ENCODE data around the gene TUBB4B.

The TUBB4B gene

DNA sequence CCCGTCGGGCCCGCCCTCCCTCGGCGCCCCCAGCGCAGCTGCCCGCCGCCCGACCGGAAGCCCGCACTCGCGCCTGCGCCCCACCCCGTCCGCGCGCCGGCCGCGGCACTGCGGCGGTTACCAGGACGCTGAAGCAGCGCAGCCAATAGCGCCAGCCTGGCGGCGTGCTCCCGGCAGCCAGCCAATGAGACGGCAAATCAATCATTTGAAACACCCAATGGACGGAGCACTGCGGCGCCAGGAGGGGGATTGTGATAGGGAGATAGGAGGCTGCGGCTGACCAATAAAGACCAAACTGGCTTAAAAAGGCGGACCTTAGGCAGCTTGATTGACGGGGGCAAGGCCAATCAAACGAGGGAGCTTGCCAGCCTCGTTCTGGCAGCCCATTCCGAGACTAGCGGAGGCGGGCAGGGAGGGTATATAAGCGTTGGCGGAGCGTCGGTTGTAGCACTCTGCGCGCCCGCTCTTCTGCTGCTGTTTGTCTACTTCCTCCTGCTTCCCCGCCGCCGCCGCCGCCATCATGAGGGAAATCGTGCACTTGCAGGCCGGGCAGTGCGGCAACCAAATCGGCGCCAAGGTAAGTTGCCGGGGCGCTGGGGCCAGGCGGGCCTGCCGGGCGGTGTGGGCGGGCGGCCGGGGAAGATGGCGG lies at the start of gene TUBB4B:
Gene TUBB4B, plus strand, starts transcription at position 447 of the 649 bp plus-strand sequence. Its CDS starts 74 bp downstream, at position 521.
- peak; percentile 97 for DNase-seq (ENCODE audit: low read depth)

GRCh38 chr9:137191691-137192447 lies 49.2 kb upstream of the TUBB4B start:
- DNase-seq (ENCODE audit: low read depth), result no peak

DNA sequence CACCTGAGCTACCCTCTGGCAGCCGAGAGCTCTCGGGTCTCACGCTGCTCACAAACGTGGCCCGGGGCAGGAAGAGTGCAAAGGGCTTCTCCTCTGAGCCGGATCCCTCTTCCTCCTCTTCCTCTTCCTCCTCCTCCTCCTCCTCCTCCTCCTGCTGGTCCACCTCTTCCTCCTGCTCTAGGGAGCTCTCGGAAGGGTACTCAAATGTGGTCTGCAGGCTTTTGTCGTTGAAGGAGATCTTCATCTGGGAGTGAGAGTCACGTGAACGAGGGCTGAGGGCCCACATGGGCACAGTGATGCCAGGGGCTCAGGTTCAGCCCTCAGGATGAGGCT lies 48.7 kb upstream of the TUBB4B start:
- DNase-seq (ENCODE audit: low read depth), result no peak

DNA sequence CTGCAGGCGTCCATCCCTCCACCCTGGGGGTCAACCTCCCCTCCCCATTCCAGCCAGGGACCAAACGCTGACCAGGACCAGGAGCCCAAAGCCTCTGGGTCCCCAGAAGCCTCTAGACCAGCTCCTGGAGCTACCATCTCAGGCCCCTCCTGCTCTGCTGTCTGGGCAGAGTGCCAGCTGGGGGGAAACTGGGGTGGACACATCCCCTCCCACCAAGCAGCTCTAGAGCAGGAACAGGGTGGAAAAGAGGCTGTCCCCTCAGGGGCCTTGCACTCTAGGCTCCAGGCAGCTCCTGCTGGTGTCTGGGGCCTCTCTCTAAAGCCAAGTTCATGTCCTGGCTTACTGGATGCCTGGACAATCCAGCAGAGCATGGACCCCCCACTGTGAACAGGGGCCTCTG lies 48.2 kb upstream of the TUBB4B start:
- DNase-seq (ENCODE audit: low read depth), result no peak

GRCh38 chr9:137193771-137194170 lies 47.3 kb upstream of the TUBB4B start:
- DNase-seq (ENCODE audit: low read depth), result no peak

GRCh38 chr9:137194388-137194787 lies 46.7 kb upstream of the TUBB4B start:
- no peak for DNase-seq (ENCODE audit: low read depth)

DNA sequence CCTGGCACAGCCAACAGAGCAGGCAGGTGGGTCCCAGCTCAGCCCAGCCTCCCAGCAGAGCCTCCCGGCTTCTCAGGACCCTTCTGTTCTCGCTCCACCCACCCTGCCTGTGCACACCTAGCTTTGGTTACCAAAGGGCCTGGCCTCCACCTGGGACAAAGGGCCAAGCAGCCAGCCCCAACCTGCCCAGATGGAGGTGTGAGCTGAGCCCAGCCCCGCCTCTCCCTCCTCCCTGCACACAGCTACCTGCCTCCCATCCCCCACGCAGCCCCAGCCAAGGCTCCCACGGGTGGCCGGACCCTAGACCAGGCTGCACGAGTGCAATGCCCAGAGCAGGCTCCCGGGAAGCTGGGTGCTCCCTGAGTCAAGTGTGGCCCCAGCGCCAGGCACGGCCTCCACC lies 46.2 kb upstream of the TUBB4B start:
- no peak for DNase-seq (ENCODE audit: low read depth)

- no peak for DNase-seq (ENCODE audit: low read depth)
These were observed 45.4 kb upstream of the TUBB4B start for GRCh38 chr9:137195525-137196220.

DNA sequence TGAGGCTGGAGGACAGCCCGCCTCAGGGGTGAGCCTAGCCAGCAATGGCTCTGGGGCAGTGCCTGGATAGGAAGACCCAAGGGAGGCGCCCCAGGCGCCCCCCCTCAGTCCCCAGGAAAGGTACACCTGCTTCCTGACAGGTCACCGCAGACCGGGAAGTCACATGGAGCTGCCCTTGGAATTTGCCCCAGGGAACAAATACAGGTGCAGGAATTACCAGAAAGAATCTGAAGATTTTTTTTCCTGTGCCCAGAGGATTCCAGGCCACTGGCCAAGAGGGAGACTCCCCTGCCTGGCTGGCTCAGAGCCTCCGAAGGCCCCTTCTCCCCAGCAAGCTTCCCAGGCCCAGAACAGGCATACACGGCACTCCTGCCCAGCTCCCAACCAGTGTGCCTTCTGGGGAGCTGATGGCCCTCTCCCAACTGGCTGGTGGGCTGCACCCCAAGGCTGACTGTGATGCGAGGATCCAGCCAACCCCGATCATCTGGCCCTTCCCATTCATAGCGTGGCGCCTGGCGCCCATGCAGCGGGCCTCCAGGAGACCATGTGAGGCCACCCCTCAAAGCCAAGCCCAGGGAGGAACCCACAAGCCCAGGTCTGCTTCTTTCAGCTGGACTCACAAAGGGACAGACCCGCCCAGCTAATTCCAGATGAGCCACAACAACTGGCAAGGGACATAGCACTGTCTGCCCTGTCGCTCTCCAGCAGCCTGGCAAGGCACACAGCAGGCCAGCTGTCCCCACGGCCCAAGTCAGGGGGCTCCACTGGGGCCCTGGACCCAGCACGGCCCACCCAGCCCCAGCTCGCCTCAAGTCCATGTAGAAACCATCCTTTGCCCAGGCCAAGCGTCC lies 42.8 kb upstream of the TUBB4B start:
- DNase-seq (ENCODE audit: low read depth), result no peak

DNA sequence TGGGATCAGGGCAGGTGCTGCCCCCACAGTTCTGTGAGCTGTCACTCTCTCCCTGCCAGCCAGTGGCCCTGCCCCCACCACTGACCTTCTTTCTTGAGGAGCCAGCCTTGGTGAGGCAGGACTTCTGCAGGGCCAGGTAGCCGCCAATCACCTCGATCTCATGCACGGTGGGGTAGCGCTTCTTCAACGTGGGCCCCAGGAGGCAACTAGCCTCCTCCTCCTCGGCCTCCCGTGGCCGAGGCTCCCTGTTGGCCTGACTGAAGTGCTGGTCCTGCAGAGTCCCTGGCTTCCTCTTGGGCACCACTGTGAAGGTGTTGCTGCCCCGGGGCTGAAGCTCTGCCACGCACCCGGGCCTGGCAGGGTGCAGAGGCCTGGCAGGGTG lies 42.2 kb upstream of the TUBB4B start:
- DNase-seq (ENCODE audit: low read depth), result no peak

GRCh38 chr9:137199411-137200121 lies 41.5 kb upstream of the TUBB4B start:
- no peak for DNase-seq (ENCODE audit: low read depth)

DNA sequence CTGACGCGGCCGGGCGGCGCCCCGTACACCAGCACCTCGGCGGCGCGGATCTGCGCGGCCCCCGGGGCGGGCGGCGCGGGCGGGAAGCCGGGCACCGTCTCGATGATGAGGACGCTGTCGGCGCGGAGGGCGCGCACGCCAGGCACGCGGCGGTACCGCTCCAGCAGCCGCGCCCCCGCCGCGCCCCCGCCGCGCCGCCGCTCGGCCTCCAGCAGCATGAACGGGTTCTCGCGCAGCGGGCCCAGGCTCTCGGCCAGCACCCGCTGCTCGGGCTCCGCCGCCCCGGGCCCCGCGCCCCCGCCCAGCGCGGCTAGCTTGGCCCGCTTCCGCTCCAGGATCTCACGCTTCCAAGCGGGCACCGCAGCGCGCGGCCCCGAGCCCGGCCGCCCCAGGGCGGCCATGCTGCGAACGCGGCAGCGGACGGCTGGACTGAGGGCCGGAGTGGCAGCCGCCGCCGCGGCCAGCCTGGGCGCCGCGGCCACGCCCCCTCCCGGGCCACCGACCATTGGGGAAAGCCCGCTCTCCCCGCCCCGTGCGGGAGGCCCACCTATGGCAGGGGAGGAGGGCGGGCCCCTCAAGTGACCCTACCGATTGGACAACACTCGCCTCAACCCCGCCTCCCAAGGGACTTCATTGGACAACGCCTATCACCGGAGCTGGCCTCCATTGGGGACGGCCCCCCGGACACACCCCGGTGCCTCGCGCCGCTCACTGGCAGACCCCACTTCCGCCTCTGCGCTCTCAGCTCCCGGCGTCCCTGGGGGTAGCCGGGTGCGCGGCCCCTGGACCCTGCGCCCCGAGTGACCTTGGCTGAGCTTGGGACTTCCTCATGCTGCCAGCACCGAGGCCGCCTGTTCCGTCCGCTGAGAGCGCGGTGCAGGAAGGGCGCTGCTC lies 40.5 kb upstream of the TUBB4B start, which contains the start of gene TPRN:
Gene TPRN, minus strand, starts transcription at position 431 of the 894 bp plus-strand sequence. Its CDS starts 30 bp downstream, at position 401.
- DNase-seq (ENCODE audit: low read depth), result peak; percentile 98

GRCh38 chr9:137201205-137201868 lies 39.8 kb upstream of the TUBB4B start:
- no peak for DNase-seq (ENCODE audit: low read depth)

GRCh38 chr9:137202966-137203365 lies 38.1 kb upstream of the TUBB4B start:
- DNase-seq (ENCODE audit: low read depth), result no peak

GRCh38 chr9:137204731-137205125 lies 36.4 kb upstream of the TUBB4B start:
- no peak for DNase-seq (ENCODE audit: low read depth)

- peak; percentile 90 for DNase-seq (ENCODE audit: low read depth)
These were observed 35.7 kb upstream of the TUBB4B start, which contains the start of the genes NDOR1 and TMEM203 for GRCh38 chr9:137205126-137206069. Gene NDOR1 (plus strand): TSS chr9:137205700. CDS start chr9:137205778, 78 bp downstream. Gene TMEM203 (minus strand): TSS chr9:137205648. CDS start chr9:137205414, 234 bp downstream.

GRCh38 chr9:137206602-137207001 lies 34.5 kb upstream of the TUBB4B start:
- no peak for DNase-seq (ENCODE audit: low read depth)

- no peak for DNase-seq (ENCODE audit: low read depth)
These were observed 29.6 kb upstream of the TUBB4B start for GRCh38 chr9:137211532-137211931.

All from T-helper 22 cell (primary cell).